ENCODE results near the gene BEX2.
A peak's percentile ranks its signal among the peaks of the same experiment; 100 is the strongest.
"Not testable (repeated sequence)": the region's sequence is repeated elsewhere in the genome, so short reads cannot be mapped to it uniquely, and the experiment has no call there.

The BEX2 gene

DNA sequence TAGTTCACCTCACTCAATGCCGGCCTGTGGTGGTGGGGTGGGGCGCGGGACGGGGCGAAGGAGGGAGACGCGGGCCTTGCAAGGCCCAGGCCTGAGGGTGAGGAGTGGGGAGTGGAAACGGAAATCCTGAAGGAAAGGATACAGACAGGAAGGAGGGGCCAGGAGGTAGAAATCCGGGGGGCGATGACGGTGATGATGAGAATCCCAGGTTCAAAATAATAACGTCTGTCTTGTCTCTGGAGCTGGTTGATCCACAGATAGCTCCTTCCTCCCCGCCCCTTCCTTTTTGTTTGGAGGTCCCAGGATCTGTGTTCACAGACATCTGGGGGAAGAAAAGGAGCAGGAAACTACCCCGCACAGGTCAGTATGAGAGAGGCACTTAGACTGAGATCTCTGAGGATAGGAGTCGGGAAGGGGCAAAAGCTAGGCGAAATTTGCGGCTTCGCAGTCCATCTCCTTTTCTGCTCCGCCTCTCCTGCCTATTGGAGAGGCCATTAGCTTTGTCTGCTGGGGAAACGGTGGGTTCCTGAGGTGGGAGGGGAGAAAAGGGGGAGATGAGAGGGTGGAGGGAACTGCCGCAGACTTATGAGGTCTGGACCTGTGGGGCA lies 20.0 kb upstream of the BEX2 start:
- FAIRE-seq: no peak
- no peak for DNase-seq (ENCODE audit: insufficient read length, low spot score)
- TF ChIP-seq POLR2A (IDR thresholded peaks at IDR 0.05; ENCODE audit: low read depth, low read length) (no peak), SPI1 (IDR thresholded peaks at IDR 0.05; ENCODE audit: low read depth, low read length) (no peak), PAX5 (IDR thresholded peaks at IDR 0.05; ENCODE audit: insufficient read depth, low read length, severe bottlenecking) (no peak), POLR2AphosphoS5 (IDR thresholded peaks at IDR 0.05; ENCODE audit: low read depth, low read length) (no peak), TAF1 (IDR thresholded peaks at IDR 0.05; ENCODE audit: low read depth, low read length) (no peak), POU2F2 (IDR thresholded peaks at IDR 0.05; ENCODE audit: low read depth, low read length) (no peak)

GRCh38 chrX:103329991-103330390 lies 19.2 kb upstream of the BEX2 start, which contains the start of gene TCEAL7:
Gene TCEAL7 (plus strand): TSS chrX:103330239. CDS start chrX:103331404, 1,165 bp downstream.
- FAIRE-seq (no peak), DNase-seq (ENCODE audit: insufficient read length, low spot score) (no peak)
- TF ChIP-seq POLR2AphosphoS5 (IDR thresholded peaks at IDR 0.05; ENCODE audit: low read depth, low read length) (no peak), PAX5 (IDR thresholded peaks at IDR 0.05; ENCODE audit: insufficient read depth, low read length, severe bottlenecking) (no peak), SPI1 (IDR thresholded peaks at IDR 0.05; ENCODE audit: low read depth, low read length) (no peak), POU2F2 (IDR thresholded peaks at IDR 0.05; ENCODE audit: low read depth, low read length) (no peak), POLR2A (IDR thresholded peaks at IDR 0.05; ENCODE audit: low read depth, low read length) (no peak), TAF1 (IDR thresholded peaks at IDR 0.05; ENCODE audit: low read depth, low read length) (no peak)

- FAIRE-seq (no peak), DNase-seq (ENCODE audit: insufficient read length, low spot score) (no peak)
- TF ChIP-seq POU2F2 (IDR thresholded peaks at IDR 0.05; ENCODE audit: low read depth, low read length) (no peak), PAX5 (IDR thresholded peaks at IDR 0.05; ENCODE audit: insufficient read depth, low read length, severe bottlenecking) (no peak), TAF1 (IDR thresholded peaks at IDR 0.05; ENCODE audit: low read depth, low read length) (no peak), POLR2A (IDR thresholded peaks at IDR 0.05; ENCODE audit: low read depth, low read length) (no peak)
These were observed 600 bp upstream of the BEX2 start for GRCh38 chrX:103311399-103311780.

DNA sequence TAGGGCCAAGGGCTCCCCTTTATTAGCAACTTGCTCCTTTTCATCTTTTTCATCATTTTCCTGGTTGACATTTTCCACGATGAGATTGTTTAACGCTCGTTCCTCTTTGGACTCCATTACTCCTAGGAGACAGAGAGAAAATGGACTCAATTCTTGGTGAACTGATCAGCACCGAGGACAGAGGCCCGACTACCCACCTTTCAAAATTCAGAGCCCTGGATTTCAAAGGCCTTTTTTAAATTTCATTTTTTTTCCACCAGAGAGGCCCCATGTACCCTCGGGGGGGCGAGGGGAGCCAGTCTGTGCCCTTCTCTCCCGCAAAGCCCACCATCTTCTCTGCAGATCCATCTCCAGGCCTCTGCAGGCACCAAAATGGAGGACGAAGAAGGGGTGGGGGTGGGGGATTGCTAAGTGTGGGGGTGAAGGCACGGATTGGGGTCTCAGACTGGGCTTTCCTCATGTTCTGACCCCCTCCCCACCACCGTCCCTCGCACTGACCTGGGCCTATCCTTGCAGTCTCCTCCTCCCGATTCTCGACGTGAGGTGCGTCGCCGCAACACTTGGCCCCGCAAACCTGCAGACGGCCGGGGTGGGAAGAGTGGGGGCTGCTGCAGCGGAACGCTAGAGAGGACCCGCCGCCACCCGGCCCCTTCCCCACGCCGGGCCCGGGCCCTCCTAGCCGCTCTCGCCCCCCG lies 783 bp downstream of the BEX2 start:
- no peak for TF ChIP-seq POLR2AphosphoS5 (IDR thresholded peaks at IDR 0.05; ENCODE audit: low read depth, low read length)
- TF ChIP-seq PAX5 (IDR thresholded peaks at IDR 0.05; ENCODE audit: insufficient read depth, low read length, severe bottlenecking): no peak
- no peak for TF ChIP-seq SPI1 (IDR thresholded peaks at IDR 0.05; ENCODE audit: low read depth, low read length)
- TF ChIP-seq POU2F2 (IDR thresholded peaks at IDR 0.05; ENCODE audit: low read depth, low read length): no peak
- TF ChIP-seq TAF1 (IDR thresholded peaks at IDR 0.05; ENCODE audit: low read depth, low read length): no peak
- no peak for TF ChIP-seq POLR2A (IDR thresholded peaks at IDR 0.05; ENCODE audit: low read depth, low read length)
- FAIRE-seq: peak; percentile 33
- DNase-seq (ENCODE audit: insufficient read length, low spot score): no peak

DNA sequence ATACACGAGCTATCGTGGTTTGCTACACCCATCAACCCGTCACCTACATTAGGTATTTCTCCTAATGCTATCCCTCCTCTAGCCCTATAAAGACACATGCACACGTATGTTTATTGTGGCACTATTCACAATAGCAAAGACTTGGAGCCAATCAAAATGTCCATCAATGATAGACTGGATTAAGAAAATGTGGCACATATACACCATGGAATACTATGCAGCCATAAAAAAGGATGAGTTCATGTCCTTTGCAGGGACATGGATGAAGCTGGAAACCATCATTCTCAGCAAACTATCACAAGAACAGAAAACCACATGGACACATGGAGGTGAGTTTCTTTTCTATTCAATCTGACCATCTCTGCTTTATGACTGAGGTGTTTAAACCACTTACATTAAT lies 5.1 kb downstream of the BEX2 start:
- not testable (repeated sequence) for DNase-seq (ENCODE audit: insufficient read length, low spot score); FAIRE-seq

DNA sequence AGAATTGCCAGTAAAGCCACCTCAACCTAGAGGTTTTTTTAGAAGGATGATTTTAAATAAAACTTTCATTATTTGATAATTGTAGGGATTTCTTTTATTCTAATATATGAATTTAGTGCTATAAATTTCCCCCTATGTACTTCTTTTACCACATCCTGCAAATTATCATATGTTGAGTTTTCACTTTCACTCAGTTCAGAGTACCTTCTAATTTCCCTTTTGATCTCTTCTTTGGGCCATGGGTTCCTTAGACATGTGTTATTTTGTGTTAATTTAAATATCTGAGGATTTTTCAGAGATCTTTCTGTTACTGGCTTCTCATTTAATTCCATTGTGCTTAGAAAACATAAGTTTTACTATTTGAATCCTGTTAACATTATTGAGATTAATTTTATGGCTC lies 6.1 kb downstream of the BEX2 start:
- FAIRE-seq (peak; percentile 38), DNase-seq (ENCODE audit: insufficient read length, low spot score) (no peak)
- TF ChIP-seq PAX5 (IDR thresholded peaks at IDR 0.05; ENCODE audit: insufficient read depth, low read length, severe bottlenecking): no peak
- TF ChIP-seq POLR2AphosphoS5 (IDR thresholded peaks at IDR 0.05; ENCODE audit: low read depth, low read length): no peak
- TF ChIP-seq SPI1 (IDR thresholded peaks at IDR 0.05; ENCODE audit: low read depth, low read length): no peak
- no peak for TF ChIP-seq POU2F2 (IDR thresholded peaks at IDR 0.05; ENCODE audit: low read depth, low read length)

DNA sequence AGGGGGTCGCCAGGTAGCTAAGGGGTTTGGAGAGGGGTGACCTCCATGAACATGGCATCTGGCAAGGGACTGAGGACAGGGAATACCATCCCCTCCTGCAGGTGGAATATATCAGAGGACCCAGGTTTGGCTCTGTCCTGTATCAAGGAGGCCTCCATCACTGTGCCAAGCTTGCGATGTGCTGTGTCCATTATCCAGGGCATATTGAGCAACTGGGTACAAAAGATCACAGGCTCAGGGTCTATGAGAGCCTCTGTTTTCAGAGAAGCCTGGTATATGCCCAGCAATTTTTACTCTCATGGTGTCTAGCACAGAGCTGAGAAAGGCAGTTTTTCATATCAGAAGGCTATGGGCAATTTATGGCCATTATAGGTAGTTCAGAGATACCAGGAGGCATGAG lies 17.7 kb downstream of the BEX2 start:
- no peak for FAIRE-seq
- TF ChIP-seq POU2F2 (IDR thresholded peaks at IDR 0.05; ENCODE audit: low read depth, low read length) (no peak), POLR2AphosphoS5 (IDR thresholded peaks at IDR 0.05; ENCODE audit: low read depth, low read length) (no peak), SPI1 (IDR thresholded peaks at IDR 0.05; ENCODE audit: low read depth, low read length) (no peak), TAF1 (IDR thresholded peaks at IDR 0.05; ENCODE audit: low read depth, low read length) (no peak), PAX5 (IDR thresholded peaks at IDR 0.05; ENCODE audit: insufficient read depth, low read length, severe bottlenecking) (no peak), POLR2A (IDR thresholded peaks at IDR 0.05; ENCODE audit: low read depth, low read length) (no peak)
- no peak for DNase-seq (ENCODE audit: insufficient read length, low spot score)

- no peak for TF ChIP-seq POLR2A (IDR thresholded peaks at IDR 0.05; ENCODE audit: low read depth, low read length)
- TF ChIP-seq TAF1 (IDR thresholded peaks at IDR 0.05; ENCODE audit: low read depth, low read length): no peak
- TF ChIP-seq POU2F2 (IDR thresholded peaks at IDR 0.05; ENCODE audit: low read depth, low read length): no peak
- no peak for TF ChIP-seq PAX5 (IDR thresholded peaks at IDR 0.05; ENCODE audit: insufficient read depth, low read length, severe bottlenecking)
- no peak for TF ChIP-seq SPI1 (IDR thresholded peaks at IDR 0.05; ENCODE audit: low read depth, low read length)
- TF ChIP-seq POLR2AphosphoS5 (IDR thresholded peaks at IDR 0.05; ENCODE audit: low read depth, low read length): no peak
- DNase-seq (ENCODE audit: insufficient read length, low spot score) (no peak), FAIRE-seq (no peak)
These were observed 31.2 kb downstream of the BEX2 start for GRCh38 chrX:103279624-103280023.

GRCh38 chrX:103276581-103277002 lies 34.2 kb downstream of the BEX2 start, which contains the start of gene TCEAL5:
Gene TCEAL5 (minus strand): TSS chrX:103276750. CDS start chrX:103274563, 2,187 bp downstream.
- TF ChIP-seq POLR2A (IDR thresholded peaks at IDR 0.05; ENCODE audit: low read depth, low read length): no peak
- TF ChIP-seq POLR2AphosphoS5 (IDR thresholded peaks at IDR 0.05; ENCODE audit: low read depth, low read length): no peak
- TF ChIP-seq TAF1 (IDR thresholded peaks at IDR 0.05; ENCODE audit: low read depth, low read length): no peak
- TF ChIP-seq SPI1 (IDR thresholded peaks at IDR 0.05; ENCODE audit: low read depth, low read length): no peak
- TF ChIP-seq PAX5 (IDR thresholded peaks at IDR 0.05; ENCODE audit: insufficient read depth, low read length, severe bottlenecking): no peak
- TF ChIP-seq POU2F2 (IDR thresholded peaks at IDR 0.05; ENCODE audit: low read depth, low read length): no peak
- FAIRE-seq (no peak), DNase-seq (ENCODE audit: insufficient read length, low spot score) (no peak)

Data from GM12891 (cell line).